Central memory CD8-positive, alpha-beta T cell (primary cell): Measurements from ENCODE around the gene PPP1R37.

ENCODE experiments used
- ATAC-seq: fragments of 150-1000 bp; cut with Tn5 transposase; replicated peaks from 2 replicates; pipeline ENCODE4 v1.10.0; 2022; ENCODE audit warnings: mild to moderate bottlenecking, moderate FRiP score, moderate number of reproducible peaks; ENCODE audit not compliant: poor library complexity, severe bottlenecking; ENCODE audit errors: extremely low read depth
- DNase-seq, 2 donors: peaks; one replicate each; pipeline ENCODE4 v3.0.0; 2021; ENCODE audit warnings: low spot score in 2 of 2
- H3K27ac Mint-ChIP-seq: one replicate; pipeline ENCODE4 v1.8.0; 2022; ENCODE audit warnings: low read depth, mild to moderate bottlenecking, moderate library complexity, mixed read lengths
- H3K27me3 Mint-ChIP-seq: one replicate; pipeline ENCODE4 v1.8.0; 2022; ENCODE audit warnings: mixed read lengths
- H3K36me3 Mint-ChIP-seq: one replicate; pipeline ENCODE4 v1.8.0; 2022; ENCODE audit warnings: mild to moderate bottlenecking, moderate library complexity, mixed read lengths; ENCODE audit not compliant: insufficient read depth
- H3K4me1 Mint-ChIP-seq: one replicate; pipeline ENCODE4 v1.8.0; 2022; ENCODE audit warnings: mixed read lengths
- H3K4me3 Mint-ChIP-seq: one replicate; pipeline ENCODE4 v1.8.0; 2022; ENCODE audit warnings: mild to moderate bottlenecking, moderate library complexity, mixed read lengths
- H3K9me3 Mint-ChIP-seq: one replicate; pipeline ENCODE4 v1.8.0; 2022; ENCODE audit warnings: mixed read lengths

PPP1R37 gene

GRCh38 chr19:45189971-45190370 lies 97.0 kb downstream of the PPP1R37 start:
- no peaks in the 10 kb centered on the region for H3K27me3 Mint-ChIP-seq
- H3K36me3 Mint-ChIP-seq = peaks cover 1% of the 10 kb centered on the region
- no peak for ATAC-seq
- peaks cover 9% of the 10 kb centered on the region for H3K4me1 Mint-ChIP-seq
- no peaks in the 10 kb centered on the region for H3K9me3 Mint-ChIP-seq
- no peak overlapping the region for H3K4me3 Mint-ChIP-seq
- H3K27ac Mint-ChIP-seq = no peak overlapping the region
- no peak for DNase-seq

- no peak overlapping the region for H3K4me3 Mint-ChIP-seq
- DNase-seq (no peak), ATAC-seq (no peak)
- peaks cover 1% of the 10 kb centered on the region for H3K36me3 Mint-ChIP-seq
- H3K27me3 Mint-ChIP-seq = no peaks in the 10 kb centered on the region
- H3K4me1 Mint-ChIP-seq = peaks cover 5% of the 10 kb centered on the region
- no peak overlapping the region for H3K27ac Mint-ChIP-seq
- no peaks in the 10 kb centered on the region for H3K9me3 Mint-ChIP-seq
These were observed 98.4 kb downstream of the PPP1R37 start for GRCh38 chr19:45191375-45191774.

GRCh38 chr19:45195764-45196163 lies 102.8 kb downstream of the PPP1R37 start:
- DNase-seq = no peak
- Mint-ChIP-seq H3K9me3 (no peaks in the 10 kb centered on the region), H3K27me3 (no peaks in the 10 kb centered on the region), H3K4me3 (no peak overlapping the region), H3K4me1 (no peaks in the 10 kb centered on the region), H3K27ac (no peak overlapping the region), H3K36me3 (peaks cover under 1% of the 10 kb centered on the region)
- no peak for ATAC-seq
